Retinal pigment epithelial cell (primary cell): ENCODE measurements around the gene CPT1B.

Source experiments
- DNase-seq: peaks from one replicate; pipeline ENCODE4 v3.0.0-alpha.2; 2010; ENCODE audit warnings: low read depth
- H3K4me3 ChIP-seq: 2 replicates; pipeline ENCODE4 v1.5.1; 2011; ENCODE audit warnings: mild to moderate bottlenecking, low read length, control low read depth, moderate library complexity
- CTCF ChIP-seq: conservative IDR thresholded peaks from 2 replicates; pipeline ENCODE4 v1.5.1; 2011; ENCODE audit warnings: low read depth, low read length, control low read depth, inconsistent platforms

Gene CPT1B

GRCh38 chr22:50564289-50564688 lies 13.9 kb downstream of the CPT1B start:
- H3K4me3 ChIP-seq, result no peak overlapping the region
- DNase-seq, result no peak
- TF ChIP-seq CTCF, result no peak

- DNase-seq, result no peak
- H3K4me3 ChIP-seq, result peak overlapping the region; percentile 73
- TF ChIP-seq CTCF, result no peak
Measured at GRCh38 chr22:50563413-50564160, 14.6 kb downstream of the CPT1B start.

- peak; percentile 78 for TF ChIP-seq CTCF
- no peak for DNase-seq
- peak within 1 kb of the TSS; percentile 73 for H3K4me3 ChIP-seq
Measured at GRCh38 chr22:50562523-50563412, 15.5 kb downstream of the CPT1B start, which contains the start of gene SYCE3. Gene SYCE3, minus strand, starts transcription at chr22:50562919. Its CDS starts 6,514 bp downstream, at chr22:50556405.

- no peak for DNase-seq
- no peak for TF ChIP-seq CTCF
Measured at GRCh38 chr22:50561401-50562358, 16.5 kb downstream of the CPT1B start.

GRCh38 chr22:50560034-50560433 lies 18.2 kb downstream of the CPT1B start:
- DNase-seq, result no peak
- no peak overlapping the region for H3K4me3 ChIP-seq
- no peak for TF ChIP-seq CTCF

More at GRCh38 chr22:50561401-50562358, 16.5 kb downstream of the CPT1B start:
- no peak overlapping the region for H3K4me3 ChIP-seq

GRCh38 chr22:50556703-50557102 lies 21.5 kb downstream of the CPT1B start:
- no peak overlapping the region for H3K4me3 ChIP-seq
- no peak for DNase-seq
- TF ChIP-seq CTCF, result no peak
